Liver (tissue), 3 donors: ENCODE results near the gene KIR3DL2.

Experiments
- EGR1 ChIP-seq, 2 donors: IDR thresholded peaks; 2 replicates each; pipeline ENCODE4 v1.6.1; 2016 to 2018; ENCODE audit warnings: antibody characterized with exemption in 2 of 2, low read depth in 2 of 2
- FOXA1 ChIP-seq: IDR thresholded peaks from 2 replicates; pipeline ENCODE4 v1.6.1; 2016; ENCODE audit warnings: antibody characterized with exemption
- FOXA2 ChIP-seq: IDR thresholded peaks from 2 replicates; pipeline ENCODE4 v1.6.1; 2016; ENCODE audit warnings: antibody characterized with exemption
- GABPA ChIP-seq, 2 donors: IDR thresholded peaks in 1 of 2; conservative IDR thresholded peaks in 1 of 2; 2 replicates each; pipeline ENCODE4 v1.6.1; 2016; ENCODE audit warnings: antibody characterized with exemption in 2 of 2, mild to moderate bottlenecking in 1 of 2, moderate library complexity in 1 of 2
- NR2F2 ChIP-seq: IDR thresholded peaks from 2 replicates; pipeline ENCODE4 v1.6.1; 2016; ENCODE audit warnings: antibody characterized with exemption
- RAD21 ChIP-seq, 2 donors: IDR thresholded peaks; 2 replicates each; pipeline ENCODE4 v1.6.1; 2016; ENCODE audit warnings: antibody characterized with exemption in 2 of 2, mild to moderate bottlenecking in 2 of 2
- REST ChIP-seq: IDR thresholded peaks from 2 replicates; pipeline ENCODE4 v1.6.1; 2016; ENCODE audit warnings: antibody characterized with exemption, mild to moderate bottlenecking
- SP1 ChIP-seq: IDR thresholded peaks from 2 replicates; pipeline ENCODE4 v1.6.1; 2018; ENCODE audit warnings: antibody characterized with exemption, mild to moderate bottlenecking
- TAF1 ChIP-seq: conservative IDR thresholded peaks from 2 replicates; pipeline ENCODE4 v1.6.1; 2016; ENCODE audit warnings: antibody characterized with exemption, mild to moderate bottlenecking
- YY1 ChIP-seq: IDR thresholded peaks from 2 replicates; pipeline ENCODE4 v1.6.1; 2016; ENCODE audit warnings: antibody characterized with exemption, mild to moderate bottlenecking
- ZBTB33 ChIP-seq: IDR thresholded peaks from 2 replicates; pipeline ENCODE4 v1.6.1; 2016; ENCODE audit warnings: antibody characterized with exemption
- TF ChIP-seq, protein P1 (sequence below): fragments of 150-350 bp; IDR thresholded peaks from 2 replicates; pipeline ENCODE4 v1.5.1; 2017; ENCODE audit warnings: improper control_type of control experiment, low read depth, low read length; ENCODE audit not compliant: missing input control
- TF ChIP-seq, protein P2 (sequence below): IDR thresholded peaks from 2 replicates; pipeline ENCODE4 v1.6.1; 2016; ENCODE audit warnings: antibody characterized with exemption
- TF ChIP-seq, protein P3 (sequence below): IDR thresholded peaks from 2 replicates; pipeline ENCODE4 v1.6.1; 2016; ENCODE audit warnings: antibody characterized with exemption
- donor health status: healthy.
- donor health status: healthy.

- TF ChIP-seq, protein P1, sequence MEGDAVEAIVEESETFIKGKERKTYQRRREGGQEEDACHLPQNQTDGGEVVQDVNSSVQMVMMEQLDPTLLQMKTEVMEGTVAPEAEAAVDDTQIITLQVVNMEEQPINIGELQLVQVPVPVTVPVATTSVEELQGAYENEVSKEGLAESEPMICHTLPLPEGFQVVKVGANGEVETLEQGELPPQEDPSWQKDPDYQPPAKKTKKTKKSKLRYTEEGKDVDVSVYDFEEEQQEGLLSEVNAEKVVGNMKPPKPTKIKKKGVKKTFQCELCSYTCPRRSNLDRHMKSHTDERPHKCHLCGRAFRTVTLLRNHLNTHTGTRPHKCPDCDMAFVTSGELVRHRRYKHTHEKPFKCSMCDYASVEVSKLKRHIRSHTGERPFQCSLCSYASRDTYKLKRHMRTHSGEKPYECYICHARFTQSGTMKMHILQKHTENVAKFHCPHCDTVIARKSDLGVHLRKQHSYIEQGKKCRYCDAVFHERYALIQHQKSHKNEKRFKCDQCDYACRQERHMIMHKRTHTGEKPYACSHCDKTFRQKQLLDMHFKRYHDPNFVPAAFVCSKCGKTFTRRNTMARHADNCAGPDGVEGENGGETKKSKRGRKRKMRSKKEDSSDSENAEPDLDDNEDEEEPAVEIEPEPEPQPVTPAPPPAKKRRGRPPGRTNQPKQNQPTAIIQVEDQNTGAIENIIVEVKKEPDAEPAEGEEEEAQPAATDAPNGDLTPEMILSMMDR, result no peak
- TF ChIP-seq RAD21 (IDR thresholded peaks at IDR 0.05) (no peak), FOXA2 (no peak), GABPA (IDR thresholded peaks at IDR 0.05 in 1 of 2, conservative IDR thresholded peaks at IDR 0.05 in 1 of 2) (no peak), TAF1 (no peak), NR2F2 (no peak), EGR1 (IDR thresholded peaks at IDR 0.05; ENCODE audit: low read depth in 2 of 2) (no peak), REST (no peak), FOXA1 (no peak), YY1 (no peak), ZBTB33 (no peak), SP1 (no peak)
- TF ChIP-seq, protein P2, sequence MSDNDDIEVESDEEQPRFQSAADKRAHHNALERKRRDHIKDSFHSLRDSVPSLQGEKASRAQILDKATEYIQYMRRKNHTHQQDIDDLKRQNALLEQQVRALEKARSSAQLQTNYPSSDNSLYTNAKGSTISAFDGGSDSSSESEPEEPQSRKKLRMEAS, result no peak
- TF ChIP-seq, protein P3, sequence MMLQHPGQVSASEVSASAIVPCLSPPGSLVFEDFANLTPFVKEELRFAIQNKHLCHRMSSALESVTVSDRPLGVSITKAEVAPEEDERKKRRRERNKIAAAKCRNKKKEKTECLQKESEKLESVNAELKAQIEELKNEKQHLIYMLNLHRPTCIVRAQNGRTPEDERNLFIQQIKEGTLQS, result no peak
These were observed 39.3 kb downstream of the KIR3DL2 start for GRCh38 chr19:54889566-54889965.
